Natural killer cell (primary cell): Measurements from ENCODE around the gene ZNF276. TPM values are rescaled to one million over a fixed set of nuclear protein-coding genes. Genes with fewer than 3 reads are reported as not detected.

Experiments used
- ATAC-seq, 3 donors: fragments of 150-1000 bp in 2 of 3; fragments of 200-7000 bp in 1 of 3; cut with Tn5 transposase; 1 replicate in 1 of 3; 2 replicates in 2 of 3; pipeline ENCODE4 v1.10.0; 2021; ENCODE audit warnings: mild to moderate bottlenecking in 2 of 3, moderate library complexity in 2 of 3
- DNase-seq, 2 donors: peaks; one replicate each; pipeline versions ENCODE4 v3.0.0 to v3.0.0-alpha.2; 2013 to 2021; ENCODE audit warnings: mixed read lengths in 1 of 2
- H3K27ac ChIP-seq: one replicate; pipeline ENCODE4 v1.5.1; 2013; ENCODE audit warnings: mild to moderate bottlenecking, low read length
- H3K27me3 ChIP-seq: one replicate; pipeline ENCODE4 v1.6.1; 2013; ENCODE audit warnings: low read length; ENCODE audit not compliant: control insufficient read depth, insufficient read depth
- H3K36me3 ChIP-seq: one replicate; pipeline ENCODE4 v1.6.1; 2013; ENCODE audit warnings: low read length; ENCODE audit not compliant: control insufficient read depth, insufficient read depth
- H3K4me1 ChIP-seq: one replicate; pipeline ENCODE4 v1.6.1; 2013; ENCODE audit warnings: low read length; ENCODE audit not compliant: control insufficient read depth, insufficient read depth
- H3K4me3 ChIP-seq: one replicate; pipeline ENCODE4 v1.5.1; 2013; ENCODE audit warnings: low read length
- H3K9me3 ChIP-seq: one replicate; pipeline ENCODE4 v1.6.1; 2013; ENCODE audit warnings: low read length; ENCODE audit not compliant: control insufficient read depth, insufficient read depth
- H3K27ac Mint-ChIP-seq, 2 donors: one replicate each; pipeline ENCODE4 v1.8.0; 2022; ENCODE audit warnings: mild to moderate bottlenecking in 2 of 2, mixed read lengths in 2 of 2, moderate library complexity in 1 of 2
- H3K27me3 Mint-ChIP-seq, 2 donors: one replicate each; pipeline ENCODE4 v1.8.0; 2022; ENCODE audit warnings: low read depth in 2 of 2, mixed read lengths in 2 of 2
- H3K36me3 Mint-ChIP-seq: one replicate; pipeline ENCODE4 v1.8.0; 2022; ENCODE audit warnings: mixed read lengths
- H3K4me1 Mint-ChIP-seq, 2 donors: one replicate each; pipeline ENCODE4 v1.8.0; 2022; ENCODE audit warnings: mixed read lengths in 2 of 2
- H3K4me3 Mint-ChIP-seq: one replicate; pipeline ENCODE4 v1.8.0; 2022; ENCODE audit warnings: mild to moderate bottlenecking, moderate library complexity, mixed read lengths
- H3K9me3 Mint-ChIP-seq, 2 donors: one replicate each; pipeline ENCODE4 v1.8.0; 2022; ENCODE audit warnings: mixed read lengths in 2 of 2
- CTCF ChIP-seq: fragments of 200-600 bp; IDR thresholded peaks from one replicate; pipeline ENCODE4 v1.8.0; 2022; ENCODE audit warnings: antibody characterized with exemption
- WGBS: methylation state at CpG from one replicate; pipeline ENCODE4 v1.1.7; 2013; ENCODE audit warnings: missing lambda C conversion rate; ENCODE audit not compliant: insufficient coverage; 5-methylcytosine and 5-hydroxymethylcytosine counted together
- intact Hi-C: fragments of 100-400 bp; cut with micrococcal nuclease; formaldehyde crosslinking; loops from one replicate; pipeline ENCODE4 v1.14.2; 2022
- total RNA-seq, 4 donors: library from RNA; stranded (reverse); fragments of 120-200 nt in 1 of 4; gene quantifications; one replicate each; pipeline versions ENCODE4 v1.2.3 to v1.2.4, GENCODE V29; 2013 to 2022

ZNF276 gene
- total RNA-seq, 3 donors from 2014 or later (not counting 1 experiment from before 2014, with no cell fraction given): 146 to 206 (median 186) TPM

- TF ChIP-seq CTCF: no peak
- Mint-ChIP-seq H3K27ac (no peak overlapping the region), H3K36me3 (no peaks in the 10 kb centered on the region), H3K4me3 (no peak overlapping the region), H3K9me3 (no peaks in the 10 kb centered on the region), H3K27me3 (no peaks in the 10 kb centered on the region), H3K4me1 (peaks cover 18% of the 10 kb centered on the region in 2 donors)
- H3K4me3 ChIP-seq: no peak overlapping the region
- H3K27ac ChIP-seq: no peak overlapping the region
- ATAC-seq (no peak), DNase-seq (no peak)
- H3K4me1 ChIP-seq: peaks cover 32% of the 10 kb centered on the region
- intact Hi-C loops: no loop called here
- peaks cover 2% of the 10 kb centered on the region for H3K36me3 ChIP-seq
- 98% methylated on average over 7 of the region's 9 CpGs for WGBS
- no peaks in the 10 kb centered on the region for H3K9me3 ChIP-seq
- H3K27me3 ChIP-seq: no peaks in the 10 kb centered on the region
Observed at GRCh38 chr16:89787365-89787805, 66.0 kb downstream of the ZNF276 start.

Other genes with a start within 250 kb of the ZNF276 start
- gene ANKRD11, start 231.0 kb upstream of the ZNF276 start, total RNA-seq: 100 to 1,000 TPM; 230 to 299 (median 287) TPM
- 100 to 1,000 TPM; 142 to 195 (median 180) TPM for gene SPG7, start 213.1 kb upstream of the ZNF276 start, total RNA-seq
- gene RPL13, start 160.9 kb upstream of the ZNF276 start, total RNA-seq: 1,000 to 10,000 TPM; 1,286 to 1,549 (median 1,294) TPM
- gene CPNE7, start 145.8 kb upstream of the ZNF276 start, total RNA-seq: 1 to 10 TPM; 1.1 to 1.8 (median 1.2) TPM
- gene DPEP1, start 107.9 kb upstream of the ZNF276 start, total RNA-seq: not detected
- 100 to 1,000 TPM; 124 to 135 (median 134) TPM for gene CHMP1A, start 63.8 kb upstream of the ZNF276 start, total RNA-seq
- gene SPATA33, start 63.7 kb upstream of the ZNF276 start, total RNA-seq: 10 to 100 TPM in 1 of 3 donors, 1 to 10 TPM in 2; 6.5 to 11.9 (median 8.4) TPM
- 100 to 1,000 TPM; 102 to 123 (median 114) TPM for gene CDK10, start 34.8 kb upstream of the ZNF276 start, total RNA-seq
- 10 to 100 TPM; 23.1 to 37.9 (median 24.0) TPM for gene SPATA2L, start 19.8 kb upstream of the ZNF276 start, total RNA-seq
- 10 to 100 TPM; 31.7 to 43.0 (median 35.4) TPM for gene VPS9D1, start 639 bp upstream of the ZNF276 start, total RNA-seq
- 10 to 100 TPM; 43.3 to 45.4 (median 45.1) TPM for gene FANCA, start 95.1 kb downstream of the ZNF276 start, total RNA-seq
- 1 to 10 TPM; 4.5 to 8.7 (median 6.5) TPM for gene SPIRE2, start 106.9 kb downstream of the ZNF276 start, total RNA-seq
- gene TCF25, start 152.1 kb downstream of the ZNF276 start, total RNA-seq: 100 to 1,000 TPM; 509 to 682 (median 567) TPM
- 10 to 100 TPM; 12.3 to 22.2 (median 13.7) TPM for gene MC1R, start 197.3 kb downstream of the ZNF276 start, total RNA-seq
- 1 to 10 TPM; 1.1 to 1.3 (median 1.2) TPM for gene TUBB3, start 201.8 kb downstream of the ZNF276 start, total RNA-seq
- gene DEF8, start 227.2 kb downstream of the ZNF276 start, total RNA-seq: 10 to 100 TPM; 43.0 to 60.3 (median 50.1) TPM